HEK293 (cell line): ENCODE measurements around the gene ALOX15.

Experiments
- EGR2 ChIP-seq: fragments of 450-650 bp; formaldehyde crosslinking; IDR thresholded peaks from 2 replicates; pipeline ENCODE4 v1.5.1; 2016; ENCODE audit warnings: low read depth, missing biosample characterization, missing genetic modification characterization
- GFI1B ChIP-seq: fragments of 450-650 bp; formaldehyde crosslinking; IDR thresholded peaks from 2 replicates; pipeline ENCODE4 v1.5.1; 2016; ENCODE audit warnings: missing biosample characterization, missing genetic modification characterization
- GLI4 ChIP-seq: fragments of 450-650 bp; formaldehyde crosslinking; IDR thresholded peaks from 2 replicates; pipeline ENCODE4 v1.5.1; 2016; ENCODE audit warnings: missing biosample characterization, missing genetic modification characterization
- KLF10 ChIP-seq: fragments of 450-650 bp; IDR thresholded peaks from 2 replicates; pipeline ENCODE4 v1.5.1; 2018; ENCODE audit warnings: missing biosample characterization, mild to moderate bottlenecking, missing genetic modification characterization
- KLF8 ChIP-seq: fragments of 450-650 bp; formaldehyde crosslinking; IDR thresholded peaks from 2 replicates; pipeline ENCODE4 v1.5.1; 2016; ENCODE audit warnings: missing biosample characterization, missing genetic modification characterization
- KLF9 ChIP-seq: fragments of 450-650 bp; formaldehyde crosslinking; IDR thresholded peaks from 2 replicates; pipeline ENCODE4 v1.5.1; 2016; ENCODE audit warnings: missing biosample characterization, missing genetic modification characterization, low read depth
- MYNN ChIP-seq: fragments of 450-650 bp; formaldehyde crosslinking; IDR thresholded peaks from 2 replicates; pipeline ENCODE4 v1.5.1; 2016; ENCODE audit warnings: missing biosample characterization, missing genetic modification characterization, borderline replicate concordance
- OSR2 ChIP-seq: fragments of 450-650 bp; formaldehyde crosslinking; IDR thresholded peaks from 2 replicates; pipeline ENCODE4 v1.5.1; 2016; ENCODE audit warnings: missing biosample characterization, missing genetic modification characterization
- SCRT1 ChIP-seq: fragments of 450-650 bp; formaldehyde crosslinking; IDR thresholded peaks from 2 replicates; pipeline ENCODE4 v1.5.1; 2016; ENCODE audit warnings: missing biosample characterization, missing genetic modification characterization, borderline replicate concordance
- SP2 ChIP-seq: fragments of 450-650 bp; formaldehyde crosslinking; IDR thresholded peaks from 2 replicates; pipeline ENCODE4 v1.5.1; 2016; ENCODE audit warnings: missing biosample characterization, missing genetic modification characterization
- TRIM28 ChIP-seq: IDR thresholded peaks from 2 replicates; pipeline ENCODE4 v1.6.1; 2011; ENCODE audit warnings: low read length, control low read depth, borderline replicate concordance
- ZBTB20 ChIP-seq: fragments of 450-650 bp; formaldehyde crosslinking; IDR thresholded peaks from 2 replicates; pipeline ENCODE4 v1.5.1; 2016; ENCODE audit warnings: missing biosample characterization, missing genetic modification characterization
- ZBTB21 ChIP-seq: fragments of 450-650 bp; formaldehyde crosslinking; IDR thresholded peaks from 2 replicates; pipeline ENCODE4 v1.5.1; 2017; ENCODE audit warnings: missing biosample characterization, missing genetic modification characterization
- ZBTB8A ChIP-seq: fragments of 450-650 bp; formaldehyde crosslinking; IDR thresholded peaks from 2 replicates; pipeline ENCODE4 v1.5.1; 2016; ENCODE audit warnings: missing biosample characterization, missing genetic modification characterization
- ZFP37 ChIP-seq: fragments of 450-650 bp; formaldehyde crosslinking; IDR thresholded peaks from 2 replicates; pipeline ENCODE4 v1.5.1; 2016; ENCODE audit warnings: missing biosample characterization, missing genetic modification characterization
- ZNF155 ChIP-seq: fragments of 450-650 bp; formaldehyde crosslinking; IDR thresholded peaks from 2 replicates; pipeline ENCODE4 v1.5.1; 2016; ENCODE audit warnings: missing biosample characterization, missing genetic modification characterization
- ZNF175 ChIP-seq: fragments of 450-650 bp; formaldehyde crosslinking; IDR thresholded peaks from 2 replicates; pipeline ENCODE4 v1.5.1; 2016; ENCODE audit warnings: missing biosample characterization, missing genetic modification characterization
- ZNF223 ChIP-seq: fragments of 450-650 bp; formaldehyde crosslinking; IDR thresholded peaks from 2 replicates; pipeline ENCODE4 v1.5.1; 2016; ENCODE audit warnings: missing biosample characterization, missing genetic modification characterization
- ZNF239 ChIP-seq: fragments of 450-650 bp; formaldehyde crosslinking; IDR thresholded peaks from 2 replicates; pipeline ENCODE4 v1.5.1; 2016; ENCODE audit warnings: missing biosample characterization, missing genetic modification characterization
- ZNF266 ChIP-seq: fragments of 450-650 bp; formaldehyde crosslinking; IDR thresholded peaks from 2 replicates; pipeline ENCODE4 v1.5.1; 2016; ENCODE audit warnings: missing biosample characterization, missing genetic modification characterization, low read depth
- ZNF521 ChIP-seq: fragments of 450-650 bp; formaldehyde crosslinking; IDR thresholded peaks from 2 replicates; pipeline ENCODE4 v1.5.1; 2017; ENCODE audit warnings: missing biosample characterization, mild to moderate bottlenecking, missing genetic modification characterization
- ZNF626 ChIP-seq: fragments of 450-650 bp; sonication (Bioruptor Pico); formaldehyde crosslinking; IDR thresholded peaks from 2 replicates; pipeline ENCODE4 v1.5.1; 2018; ENCODE audit warnings: missing biosample characterization, missing genetic modification characterization, inconsistent platforms
- ZNF670 ChIP-seq: fragments of 450-650 bp; formaldehyde crosslinking; IDR thresholded peaks from 2 replicates; pipeline ENCODE4 v1.5.1; 2016; ENCODE audit warnings: missing biosample characterization, missing genetic modification characterization, low read depth
- ZNF791 ChIP-seq: fragments of 450-650 bp; formaldehyde crosslinking; IDR thresholded peaks from 2 replicates; pipeline ENCODE4 v1.5.1; 2016; ENCODE audit warnings: missing biosample characterization, missing genetic modification characterization
- ZSCAN23 ChIP-seq: fragments of 450-650 bp; formaldehyde crosslinking; IDR thresholded peaks from 2 replicates; pipeline ENCODE4 v1.5.1; 2016; ENCODE audit warnings: missing biosample characterization, missing genetic modification characterization
- ZSCAN30 ChIP-seq: fragments of 450-650 bp; IDR thresholded peaks from 2 replicates; pipeline ENCODE4 v1.5.1; 2018; ENCODE audit warnings: missing biosample characterization, mild to moderate bottlenecking, missing genetic modification characterization, moderate library complexity
- TF ChIP-seq, protein P1 (sequence below): fragments of 450-650 bp; formaldehyde crosslinking; conservative IDR thresholded peaks from 2 replicates; pipeline ENCODE4 v1.5.1; 2016; ENCODE audit warnings: low read depth, missing biosample characterization, missing genetic modification characterization
- TF ChIP-seq, protein P2 (sequence below): fragments of 450-650 bp; formaldehyde crosslinking; IDR thresholded peaks from 2 replicates; pipeline ENCODE4; 2016; ENCODE audit warnings: missing biosample characterization, missing genetic modification characterization
- TF ChIP-seq, protein P3 (sequence below): fragments of 450-650 bp; formaldehyde crosslinking; IDR thresholded peaks from 2 replicates; pipeline ENCODE4 v1.5.1; 2016; ENCODE audit warnings: missing biosample characterization, missing genetic modification characterization
- TF ChIP-seq, protein P4 (sequence below): fragments of 450-650 bp; formaldehyde crosslinking; IDR thresholded peaks from 2 replicates; pipeline ENCODE4 v1.5.1; 2017; ENCODE audit warnings: missing biosample characterization, missing genetic modification characterization
- TF ChIP-seq, protein P5 (sequence below): fragments of 450-650 bp; formaldehyde crosslinking; IDR thresholded peaks from 2 replicates; pipeline ENCODE4 v1.5.1; 2016; ENCODE audit warnings: missing biosample characterization, missing genetic modification characterization, borderline replicate concordance

ALOX15 gene

DNA sequence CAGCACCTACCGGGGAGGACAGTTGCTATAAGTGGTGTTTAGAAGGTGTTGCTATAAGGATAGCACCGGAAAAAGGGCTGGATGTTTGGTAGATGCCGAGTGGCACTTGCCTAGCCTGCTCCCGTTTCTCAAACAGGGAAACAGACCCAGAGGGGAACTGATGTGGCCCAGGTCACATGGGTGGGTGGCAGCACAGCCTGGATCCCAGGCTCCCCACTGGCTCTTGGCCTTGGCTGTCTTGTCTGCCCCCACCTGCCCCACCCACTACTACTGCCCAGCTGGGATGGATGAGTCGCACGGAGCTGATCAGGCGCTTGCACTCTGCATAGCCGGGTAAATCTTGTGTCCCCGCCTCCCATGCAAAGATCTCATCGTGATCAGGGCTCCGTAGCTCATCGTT lies 49.9 kb downstream of the ALOX15 start (continued):
- TF ChIP-seq KLF8 (tag by site-specific recombination), result no peak
- no peak for TF ChIP-seq ZBTB20 (tag by site-specific recombination)
- TF ChIP-seq ZNF239, result no peak
- no peak for TF ChIP-seq GFI1B
- no peak for TF ChIP-seq ZBTB8A (tag by site-specific recombination)
- no peak for TF ChIP-seq SCRT1
- no peak for TF ChIP-seq ZSCAN30 (tag by site-specific recombination)
- TF ChIP-seq, protein P1, sequence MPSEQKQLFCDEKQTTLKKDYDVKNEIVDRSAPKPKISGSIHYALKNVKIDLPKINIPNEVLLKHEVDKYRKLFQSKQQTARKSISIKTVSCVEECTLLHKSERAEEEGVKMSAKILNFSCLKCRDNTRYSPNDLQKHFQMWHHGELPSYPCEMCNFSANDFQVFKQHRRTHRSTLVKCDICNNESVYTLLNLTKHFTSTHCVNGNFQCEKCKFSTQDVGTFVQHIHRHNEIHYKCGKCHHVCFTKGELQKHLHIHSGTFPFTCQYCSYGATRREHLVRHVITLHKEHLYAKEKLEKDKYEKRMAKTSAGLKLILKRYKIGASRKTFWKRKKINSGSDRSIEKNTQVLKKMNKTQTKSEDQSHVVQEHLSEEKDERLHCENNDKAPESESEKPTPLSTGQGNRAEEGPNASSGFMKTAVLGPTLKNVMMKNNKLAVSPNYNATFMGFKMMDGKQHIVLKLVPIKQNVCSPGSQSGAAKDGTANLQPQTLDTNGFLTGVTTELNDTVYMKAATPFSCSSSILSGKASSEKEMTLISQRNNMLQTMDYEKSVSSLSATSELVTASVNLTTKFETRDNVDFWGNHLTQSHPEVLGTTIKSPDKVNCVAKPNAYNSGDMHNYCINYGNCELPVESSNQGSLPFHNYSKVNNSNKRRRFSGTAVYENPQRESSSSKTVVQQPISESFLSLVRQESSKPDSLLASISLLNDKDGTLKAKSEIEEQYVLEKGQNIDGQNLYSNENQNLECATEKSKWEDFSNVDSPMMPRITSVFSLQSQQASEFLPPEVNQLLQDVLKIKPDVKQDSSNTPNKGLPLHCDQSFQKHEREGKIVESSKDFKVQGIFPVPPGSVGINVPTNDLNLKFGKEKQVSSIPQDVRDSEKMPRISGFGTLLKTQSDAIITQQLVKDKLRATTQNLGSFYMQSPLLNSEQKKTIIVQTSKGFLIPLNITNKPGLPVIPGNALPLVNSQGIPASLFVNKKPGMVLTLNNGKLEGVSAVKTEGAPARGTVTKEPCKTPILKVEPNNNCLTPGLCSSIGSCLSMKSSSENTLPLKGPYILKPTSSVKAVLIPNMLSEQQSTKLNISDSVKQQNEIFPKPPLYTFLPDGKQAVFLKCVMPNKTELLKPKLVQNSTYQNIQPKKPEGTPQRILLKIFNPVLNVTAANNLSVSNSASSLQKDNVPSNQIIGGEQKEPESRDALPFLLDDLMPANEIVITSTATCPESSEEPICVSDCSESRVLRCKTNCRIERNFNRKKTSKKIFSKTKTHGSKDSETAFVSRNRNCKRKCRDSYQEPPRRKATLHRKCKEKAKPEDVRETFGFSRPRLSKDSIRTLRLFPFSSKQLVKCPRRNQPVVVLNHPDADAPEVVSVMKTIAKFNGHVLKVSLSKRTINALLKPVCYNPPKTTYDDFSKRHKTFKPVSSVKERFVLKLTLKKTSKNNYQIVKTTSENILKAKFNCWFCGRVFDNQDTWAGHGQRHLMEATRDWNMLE (tag by site-specific recombination), result no peak
- no peak for TF ChIP-seq ZNF670 (tag by site-specific recombination)
- peak; percentile 67 for TF ChIP-seq KLF9 (tag by site-specific recombination)
- TF ChIP-seq, protein P2, sequence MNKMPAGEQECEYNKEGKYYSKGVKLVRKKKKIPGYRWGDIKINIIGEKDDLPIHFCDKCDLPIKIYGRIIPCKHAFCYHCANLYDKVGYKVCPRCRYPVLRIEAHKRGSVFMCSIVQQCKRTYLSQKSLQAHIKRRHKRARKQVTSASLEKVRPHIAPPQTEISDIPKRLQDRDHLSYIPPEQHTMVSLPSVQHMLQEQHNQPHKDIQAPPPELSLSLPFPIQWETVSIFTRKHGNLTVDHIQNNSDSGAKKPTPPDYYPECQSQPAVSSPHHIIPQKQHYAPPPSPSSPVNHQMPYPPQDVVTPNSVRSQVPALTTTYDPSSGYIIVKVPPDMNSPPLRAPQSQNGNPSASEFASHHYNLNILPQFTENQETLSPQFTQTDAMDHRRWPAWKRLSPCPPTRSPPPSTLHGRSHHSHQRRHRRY (tag by site-specific recombination), result no peak
- TF ChIP-seq, protein P3, sequence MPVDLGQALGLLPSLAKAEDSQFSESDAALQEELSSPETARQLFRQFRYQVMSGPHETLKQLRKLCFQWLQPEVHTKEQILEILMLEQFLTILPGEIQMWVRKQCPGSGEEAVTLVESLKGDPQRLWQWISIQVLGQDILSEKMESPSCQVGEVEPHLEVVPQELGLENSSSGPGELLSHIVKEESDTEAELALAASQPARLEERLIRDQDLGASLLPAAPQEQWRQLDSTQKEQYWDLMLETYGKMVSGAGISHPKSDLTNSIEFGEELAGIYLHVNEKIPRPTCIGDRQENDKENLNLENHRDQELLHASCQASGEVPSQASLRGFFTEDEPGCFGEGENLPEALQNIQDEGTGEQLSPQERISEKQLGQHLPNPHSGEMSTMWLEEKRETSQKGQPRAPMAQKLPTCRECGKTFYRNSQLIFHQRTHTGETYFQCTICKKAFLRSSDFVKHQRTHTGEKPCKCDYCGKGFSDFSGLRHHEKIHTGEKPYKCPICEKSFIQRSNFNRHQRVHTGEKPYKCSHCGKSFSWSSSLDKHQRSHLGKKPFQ (tag by site-specific recombination), result no peak
- TF ChIP-seq SP2 (tag by site-specific recombination), result peak; percentile 54
- no peak for TF ChIP-seq ZNF626
- no peak for TF ChIP-seq ZNF155
- TF ChIP-seq KLF10 (tag by site-specific recombination), result 0 out of 2 replicates have a peak, but pooled peaks have one; percentile 27
- TF ChIP-seq ZFP37 (tag by site-specific recombination), result no peak
- TF ChIP-seq OSR2, result no peak
- TF ChIP-seq ZSCAN23 (tag by site-specific recombination), result no peak
- no peak for TF ChIP-seq ZNF791
- no peak for TF ChIP-seq ZNF175 (tag by site-specific recombination)
- TF ChIP-seq, protein P4, sequence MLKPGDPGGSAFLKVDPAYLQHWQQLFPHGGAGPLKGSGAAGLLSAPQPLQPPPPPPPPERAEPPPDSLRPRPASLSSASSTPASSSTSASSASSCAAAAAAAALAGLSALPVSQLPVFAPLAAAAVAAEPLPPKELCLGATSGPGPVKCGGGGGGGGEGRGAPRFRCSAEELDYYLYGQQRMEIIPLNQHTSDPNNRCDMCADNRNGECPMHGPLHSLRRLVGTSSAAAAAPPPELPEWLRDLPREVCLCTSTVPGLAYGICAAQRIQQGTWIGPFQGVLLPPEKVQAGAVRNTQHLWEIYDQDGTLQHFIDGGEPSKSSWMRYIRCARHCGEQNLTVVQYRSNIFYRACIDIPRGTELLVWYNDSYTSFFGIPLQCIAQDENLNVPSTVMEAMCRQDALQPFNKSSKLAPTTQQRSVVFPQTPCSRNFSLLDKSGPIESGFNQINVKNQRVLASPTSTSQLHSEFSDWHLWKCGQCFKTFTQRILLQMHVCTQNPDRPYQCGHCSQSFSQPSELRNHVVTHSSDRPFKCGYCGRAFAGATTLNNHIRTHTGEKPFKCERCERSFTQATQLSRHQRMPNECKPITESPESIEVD (tag by site-specific recombination), result no peak
- no peak for TF ChIP-seq ZNF521 (tag by site-specific recombination)
- TF ChIP-seq, protein P5, sequence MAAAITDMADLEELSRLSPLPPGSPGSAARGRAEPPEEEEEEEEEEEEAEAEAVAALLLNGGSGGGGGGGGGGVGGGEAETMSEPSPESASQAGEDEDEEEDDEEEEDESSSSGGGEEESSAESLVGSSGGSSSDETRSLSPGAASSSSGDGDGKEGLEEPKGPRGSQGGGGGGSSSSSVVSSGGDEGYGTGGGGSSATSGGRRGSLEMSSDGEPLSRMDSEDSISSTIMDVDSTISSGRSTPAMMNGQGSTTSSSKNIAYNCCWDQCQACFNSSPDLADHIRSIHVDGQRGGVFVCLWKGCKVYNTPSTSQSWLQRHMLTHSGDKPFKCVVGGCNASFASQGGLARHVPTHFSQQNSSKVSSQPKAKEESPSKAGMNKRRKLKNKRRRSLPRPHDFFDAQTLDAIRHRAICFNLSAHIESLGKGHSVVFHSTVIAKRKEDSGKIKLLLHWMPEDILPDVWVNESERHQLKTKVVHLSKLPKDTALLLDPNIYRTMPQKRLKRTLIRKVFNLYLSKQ (tag by site-specific recombination), result no peak
- TF ChIP-seq ZBTB21 (tag by site-specific recombination), result no peak
- no peak for TF ChIP-seq GLI4
- TF ChIP-seq TRIM28, result no peak
- TF ChIP-seq ZNF223 (tag by site-specific recombination), result no peak
- TF ChIP-seq MYNN (tag by site-specific recombination), result no peak
- no peak for TF ChIP-seq ZNF266
- peak; percentile 86 for TF ChIP-seq EGR2 (tag by site-specific recombination)
